Gastroesophageal sphincter (tissue), 3 donors: ENCODE results near the gene RNF25.

Experiments used
- EP300 ChIP-seq: sonication (generic); formaldehyde crosslinking; IDR thresholded peaks from one replicate; pipeline ENCODE4 v1.6.1; 2017; ENCODE audit warnings: antibody characterized with exemption, mild to moderate bottlenecking
- POLR2A ChIP-seq, 2 donors: fragments of 450-650 bp; IDR thresholded peaks; one replicate each; pipeline ENCODE4 v1.6.1; 2017; ENCODE audit warnings: antibody characterized with exemption in 2 of 2, mild to moderate bottlenecking in 2 of 2, moderate library complexity in 1 of 2
- POLR2AphosphoS5 ChIP-seq: sonication (generic); formaldehyde crosslinking; IDR thresholded peaks from one replicate; pipeline ENCODE4 v1.6.1; 2017; ENCODE audit warnings: antibody characterized with exemption
- TF ChIP-seq, protein P1 (sequence below), 4 experiments: fragments of 200-600 bp in 2 of 4; fragments of 450-650 bp in 2 of 4; sonication (generic) in 1 of 4; IDR thresholded peaks; one replicate each; pipeline ENCODE4 v1.5.1; 2017 to 2019; ENCODE audit warnings: antibody characterized with exemption in 4 of 4, mild to moderate bottlenecking in 2 of 4, moderate library complexity in 2 of 4

DNA sequence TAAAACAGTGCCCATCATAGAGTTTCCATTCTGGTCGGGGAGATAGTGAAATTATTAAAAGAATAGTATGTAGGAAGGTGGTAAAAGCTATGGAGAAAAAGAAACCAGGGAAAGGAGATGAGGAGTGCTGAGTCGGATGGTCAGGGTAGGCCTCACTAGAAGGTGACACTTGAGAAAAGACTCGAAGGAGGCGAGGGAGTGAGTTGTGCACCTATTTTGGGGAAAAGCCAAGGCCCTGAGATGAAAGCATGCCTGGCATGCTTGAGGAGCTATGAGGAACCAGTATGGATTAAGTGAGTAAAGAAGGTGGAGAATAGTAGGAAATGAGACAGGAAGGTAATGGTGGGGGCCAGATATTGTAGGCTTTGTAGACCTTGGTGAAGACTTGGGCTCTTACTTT lies 31.5 kb upstream of the RNF25 start:
- TF ChIP-seq, protein P1, sequence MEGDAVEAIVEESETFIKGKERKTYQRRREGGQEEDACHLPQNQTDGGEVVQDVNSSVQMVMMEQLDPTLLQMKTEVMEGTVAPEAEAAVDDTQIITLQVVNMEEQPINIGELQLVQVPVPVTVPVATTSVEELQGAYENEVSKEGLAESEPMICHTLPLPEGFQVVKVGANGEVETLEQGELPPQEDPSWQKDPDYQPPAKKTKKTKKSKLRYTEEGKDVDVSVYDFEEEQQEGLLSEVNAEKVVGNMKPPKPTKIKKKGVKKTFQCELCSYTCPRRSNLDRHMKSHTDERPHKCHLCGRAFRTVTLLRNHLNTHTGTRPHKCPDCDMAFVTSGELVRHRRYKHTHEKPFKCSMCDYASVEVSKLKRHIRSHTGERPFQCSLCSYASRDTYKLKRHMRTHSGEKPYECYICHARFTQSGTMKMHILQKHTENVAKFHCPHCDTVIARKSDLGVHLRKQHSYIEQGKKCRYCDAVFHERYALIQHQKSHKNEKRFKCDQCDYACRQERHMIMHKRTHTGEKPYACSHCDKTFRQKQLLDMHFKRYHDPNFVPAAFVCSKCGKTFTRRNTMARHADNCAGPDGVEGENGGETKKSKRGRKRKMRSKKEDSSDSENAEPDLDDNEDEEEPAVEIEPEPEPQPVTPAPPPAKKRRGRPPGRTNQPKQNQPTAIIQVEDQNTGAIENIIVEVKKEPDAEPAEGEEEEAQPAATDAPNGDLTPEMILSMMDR (IDR thresholded peaks at IDR 0.05), result no peak
- TF ChIP-seq POLR2AphosphoS5 (no peak), POLR2A (IDR thresholded peaks at IDR 0.05) (no peak), EP300 (no peak)
